Esophagus muscularis mucosa (tissue), 3 donors: ENCODE measurements around the gene AHRR.

Experiments used
- CTCF ChIP-seq, 3 experiments: fragments of 200-600 bp in 2 of 3; fragments of 450-650 bp in 1 of 3; sonication (generic) in 2 of 3; IDR thresholded peaks; one replicate each; pipeline ENCODE4 v1.5.1; 2017 to 2019; ENCODE audit warnings: antibody characterized with exemption in 3 of 3, mild to moderate bottlenecking in 2 of 3, moderate library complexity in 1 of 3
- POLR2A ChIP-seq: fragments of 450-650 bp; IDR thresholded peaks from one replicate; pipeline ENCODE4 v1.6.1; 2017; ENCODE audit warnings: antibody characterized with exemption, moderate library complexity, mild to moderate bottlenecking, low read depth

GRCh38 chr5:478982-479535, 157.5 kb downstream of the AHRR start:
- TF ChIP-seq CTCF (IDR thresholded peaks at IDR 0.05) (no peak), POLR2A (no peak)
